PC-9 (cell line): ENCODE data around the gene OR13J1. TPM values are rescaled to one million over a fixed set of nuclear protein-coding genes. Genes with fewer than 3 reads are reported as not detected.

Experiments
- BruUV-seq: library from RNA; stranded (reverse); fragments of 400-500 nt; replicated peaks from 2 replicates; lab custom pipeline; 2021; lab: Mats Ljungman, UMichigan
- CTCF ChIA-PET: fragments of 300-600 bp; sonication (Branson Sonifier 250); formaldehyde crosslinking; loops from one replicate; lab custom pipeline; 2022; ENCODE audit warnings: antibody characterized with exemption; lab: Charles Lee
- POLR2A ChIA-PET: fragments of 300-600 bp; sonication (Branson Sonifier 250); formaldehyde crosslinking; loops from one replicate; lab custom pipeline; 2022; ENCODE audit warnings: antibody characterized with exemption; ENCODE audit not compliant: unreplicated experiment; lab: Charles Lee
- DNase-seq, 2 experiments: peaks; one replicate each; pipeline versions ENCODE4 v3.0.0 to v3.0.0-alpha.2; 2015 to 2022; ENCODE audit warnings: mixed read lengths in 1 of 2
- H2AFZ ChIP-seq: fragments of 200-600 bp; sonication (generic); 2 replicates; pipeline ENCODE4 v1.8.1; 2017; ENCODE audit warnings: antibody characterized with exemption
- H3F3A ChIP-seq: fragments of 200-600 bp; sonication (generic); 2 replicates; pipeline ENCODE4 v1.8.1; 2017; ENCODE audit warnings: antibody characterized with exemption, mild to moderate bottlenecking, low read depth; ENCODE audit not compliant: insufficient read depth
- H3K27ac ChIP-seq: fragments of 200-600 bp; sonication (generic); 2 replicates; pipeline ENCODE4 v1.6.1; 2016; ENCODE audit warnings: mixed run types
- H3K27me3 ChIP-seq: fragments of 200-600 bp; sonication (generic); 2 replicates; pipeline ENCODE4 v1.6.1; 2016; ENCODE audit warnings: low read depth, mixed run types; ENCODE audit not compliant: insufficient read depth
- H3K36me3 ChIP-seq: fragments of 200-600 bp; sonication (generic); 2 replicates; pipeline ENCODE4 v1.6.1; 2016; ENCODE audit warnings: low read depth, mixed run types
- H3K4me1 ChIP-seq: fragments of 200-600 bp; sonication (generic); replicated peaks from 2 replicates; pipeline ENCODE4 v1.6.1; 2016; ENCODE audit warnings: mixed run types; ENCODE audit not compliant: insufficient read depth
- H3K4me2 ChIP-seq: fragments of 200-600 bp; sonication (generic); 2 replicates; pipeline ENCODE4 v1.6.1; 2017; ENCODE audit warnings: mixed run types
- H3K4me3 ChIP-seq: fragments of 200-600 bp; sonication (generic); 2 replicates; pipeline ENCODE4 v1.6.1; 2016; ENCODE audit warnings: mixed run types
- H3K79me2 ChIP-seq: fragments of 200-600 bp; sonication (generic); 2 replicates; pipeline ENCODE4 v1.6.1; 2017; ENCODE audit warnings: low read depth, mixed run types
- H3K9me2 ChIP-seq: fragments of 200-600 bp; sonication (generic); 2 replicates; pipeline ENCODE4 v1.8.1; 2017; ENCODE audit warnings: mild to moderate bottlenecking; ENCODE audit not compliant: insufficient read depth
- H3K9me3 ChIP-seq: fragments of 200-600 bp; sonication (generic); 2 replicates; pipeline ENCODE4 v1.8.1; 2016; ENCODE audit warnings: low read depth; ENCODE audit not compliant: insufficient read depth
- H4K20me1 ChIP-seq: fragments of 200-600 bp; sonication (generic); 2 replicates; pipeline ENCODE4 v1.8.1; 2017; ENCODE audit not compliant: insufficient read depth
- CTCF ChIP-seq: fragments of 200-600 bp; sonication (generic); conservative IDR thresholded peaks from 2 replicates; pipeline ENCODE4 v1.6.1; 2017; ENCODE audit warnings: mixed run types, antibody characterized with exemption, mild to moderate bottlenecking, moderate library complexity
- EZH2 ChIP-seq: fragments of 200-600 bp; sonication (generic); IDR thresholded peaks from 2 replicates; pipeline ENCODE4 v1.8.0; 2017; ENCODE audit warnings: antibody characterized with exemption, low read depth
- intact Hi-C: fragments of 100-400 bp; cut with micrococcal nuclease; formaldehyde crosslinking; loops from one replicate; pipeline ENCODE4 v1.10.0; 2022; ENCODE audit not compliant: unreplicated experiment
- total RNA-seq: library from RNA; stranded (reverse); gene quantifications from 2 replicates; pipeline ENCODE4 v1.2.3, GENCODE V29; 2021

OR13J1 gene
- total RNA-seq, 1 experiment from 2014 or later, result not detected

GRCh38 chr9:35844628-35845270 lies 25.5 kb downstream of the OR13J1 start:
- H3K27me3 ChIP-seq, result no peaks in the 10 kb centered on the region
- intact Hi-C loops, result no loop called here
- no peak overlapping the region for H2AFZ ChIP-seq
- H3K79me2 ChIP-seq, result no peaks in the 10 kb centered on the region
- peak overlapping the region; percentile 42 for H3K4me2 ChIP-seq
- H3F3A ChIP-seq, result peaks cover 6% of the 10 kb centered on the region
- peak overlapping the region; percentile 64 for H3K27ac ChIP-seq
- TF ChIP-seq EZH2 (no peak), CTCF (no peak)
- H3K36me3 ChIP-seq, result no peaks in the 10 kb centered on the region
- no peaks in the 10 kb centered on the region for H3K9me3 ChIP-seq
- ChIA-PET POLR2A (no interaction called here), CTCF (interaction anchor here (0.5 to 1.0 kb wide), 2 partner anchors 38 to 96 kb away, joined by 3 read pairs; no protein-coding TSS in a partner anchor)
- H3K4me3 ChIP-seq, result no peak overlapping the region
- H3K4me1 ChIP-seq, result peaks cover 18% of the 10 kb centered on the region
- no peaks in the 10 kb centered on the region for H4K20me1 ChIP-seq
- DNase-seq, result peak; percentile 36 to 83
- no TSS peak for BruUV-seq
- no peaks in the 10 kb centered on the region for H3K9me2 ChIP-seq

- Histone ChIP-seq H2AFZ (no peak overlapping the region), H3K4me1 (peaks cover 18% of the 10 kb centered on the region), H3K36me3 (no peaks in the 10 kb centered on the region), H3K4me3 (no peak overlapping the region), H3F3A (peaks cover 6% of the 10 kb centered on the region), H3K27me3 (no peaks in the 10 kb centered on the region), H3K9me2 (no peaks in the 10 kb centered on the region), H3K9me3 (no peaks in the 10 kb centered on the region), H4K20me1 (no peaks in the 10 kb centered on the region), H3K27ac (no peak overlapping the region), H3K79me2 (no peaks in the 10 kb centered on the region), H3K4me2 (no peak overlapping the region)
- CTCF ChIA-PET, result no interaction called here
- TF ChIP-seq CTCF (no peak), EZH2 (no peak)
- POLR2A ChIA-PET, result no interaction called here
- intact Hi-C loops, result no loop called here
- BruUV-seq, result no TSS peak
- no peak for DNase-seq
Measured at GRCh38 chr9:35842795-35843194, 27.4 kb downstream of the OR13J1 start.

- no peaks in the 10 kb centered on the region for H3K27me3 ChIP-seq
- no peak overlapping the region for H3K4me3 ChIP-seq
- no peak overlapping the region for H2AFZ ChIP-seq
- H3K36me3 ChIP-seq, result no peaks in the 10 kb centered on the region
- no peaks in the 10 kb centered on the region for H3K9me2 ChIP-seq
- BruUV-seq, result no TSS peak
- TF ChIP-seq EZH2, result no peak
- no peak for TF ChIP-seq CTCF
- POLR2A ChIA-PET, result interaction anchor here (0.5 kb wide), 1 partner anchor 728 kb away, joined by 3 read pairs; no protein-coding TSS in a partner anchor
- CTCF ChIA-PET, result no interaction called here
- intact Hi-C loops, result no loop called here
- no peak for DNase-seq
- peaks cover 18% of the 10 kb centered on the region for H3K4me1 ChIP-seq
- peaks cover 6% of the 10 kb centered on the region for H3F3A ChIP-seq
- no peaks in the 10 kb centered on the region for H3K79me2 ChIP-seq
- no peak overlapping the region for H3K4me2 ChIP-seq
- no peaks in the 10 kb centered on the region for H4K20me1 ChIP-seq
- no peak overlapping the region for H3K27ac ChIP-seq
- no peaks in the 10 kb centered on the region for H3K9me3 ChIP-seq
Measured at GRCh38 chr9:35842020-35842745, 28.0 kb downstream of the OR13J1 start.
